Hematopoietic multipotent progenitor cell treated with erythropoietin and hydrocortisone succinate and interleukin-3 and kit ligand, for 17 days (in vitro differentiated cells): ENCODE results near the gene CLDN12.

Experiments used
- DNase-seq: peaks from one replicate; pipeline ENCODE4 v3.0.0-alpha.2; 2015; ENCODE audit warnings: low spot score

CLDN12 gene

DNA sequence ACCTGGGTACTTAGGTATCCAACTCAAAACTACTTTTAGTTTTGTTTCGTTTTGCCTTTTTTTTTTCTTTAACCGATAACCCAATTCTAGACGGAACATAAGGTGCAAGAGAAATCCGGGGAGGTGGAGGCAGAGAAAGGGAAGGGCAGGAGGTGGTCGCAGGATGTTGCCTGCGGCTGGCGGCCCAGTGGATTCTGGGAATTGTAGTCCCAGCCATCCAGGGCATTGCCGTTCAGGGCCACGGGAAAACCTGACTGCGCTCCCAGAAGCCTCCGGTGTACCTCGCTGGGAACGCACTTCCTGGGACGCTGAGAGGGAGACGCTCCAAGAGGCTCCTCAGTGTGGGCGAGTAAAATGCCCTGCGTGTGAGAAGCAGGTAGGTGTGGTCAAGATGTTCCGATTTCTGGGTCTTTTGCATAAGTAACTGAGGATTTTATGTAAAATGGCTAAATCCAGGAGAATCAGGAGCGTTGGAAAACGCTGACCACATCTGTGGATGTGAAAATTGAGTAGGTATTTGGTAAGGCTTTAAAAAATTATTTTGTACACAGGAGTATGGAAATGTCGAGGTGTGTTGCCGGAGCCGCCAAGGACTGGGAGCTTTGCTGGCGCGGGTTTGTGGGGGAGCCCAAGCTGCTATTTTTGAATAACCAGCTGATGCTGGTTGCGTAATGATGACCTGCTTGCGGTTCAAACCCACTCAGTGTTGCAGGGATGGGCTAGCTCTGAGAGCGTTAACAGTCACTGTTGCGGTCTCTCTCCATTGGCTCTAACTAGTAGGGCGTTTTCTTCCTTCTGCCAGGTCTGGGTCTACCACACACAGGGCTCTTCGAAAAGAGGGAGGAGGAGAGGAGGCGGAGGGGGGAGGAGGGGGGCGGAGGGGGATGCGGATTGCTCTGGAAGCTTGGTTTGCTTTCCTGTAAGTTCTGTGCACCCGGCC, at the start of gene CLDN12:
Gene CLDN12 (plus strand): TSS at position 288 of the 940 bp plus-strand sequence. CDS start 9,216 bp downstream, outside the sequence.
- DNase-seq, result no peak

- no peak for DNase-seq
Measured at GRCh38 chr7:90383422-90383821, 19.8 kb upstream of the CLDN12 start.

DNA sequence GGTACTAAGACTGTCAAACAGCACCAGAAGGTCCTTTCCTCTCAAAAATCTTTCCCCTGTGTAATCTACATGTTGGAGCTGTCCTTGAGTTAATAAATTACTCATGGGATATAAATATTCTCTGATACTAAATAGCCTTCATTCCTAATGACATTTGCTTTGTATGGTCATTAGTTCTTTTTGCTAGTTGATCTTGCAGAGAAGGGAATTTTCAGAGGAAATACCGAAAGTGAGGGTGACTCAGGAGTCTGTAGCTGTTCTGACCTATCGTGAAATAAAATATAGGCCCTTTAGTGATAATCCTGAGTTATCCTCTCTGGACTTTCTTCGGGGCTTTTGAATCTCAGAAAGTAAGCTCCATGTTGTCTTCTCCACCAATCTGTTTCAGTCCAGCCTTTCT, 19.4 kb upstream of the CLDN12 start:
- DNase-seq, result no peak

DNA sequence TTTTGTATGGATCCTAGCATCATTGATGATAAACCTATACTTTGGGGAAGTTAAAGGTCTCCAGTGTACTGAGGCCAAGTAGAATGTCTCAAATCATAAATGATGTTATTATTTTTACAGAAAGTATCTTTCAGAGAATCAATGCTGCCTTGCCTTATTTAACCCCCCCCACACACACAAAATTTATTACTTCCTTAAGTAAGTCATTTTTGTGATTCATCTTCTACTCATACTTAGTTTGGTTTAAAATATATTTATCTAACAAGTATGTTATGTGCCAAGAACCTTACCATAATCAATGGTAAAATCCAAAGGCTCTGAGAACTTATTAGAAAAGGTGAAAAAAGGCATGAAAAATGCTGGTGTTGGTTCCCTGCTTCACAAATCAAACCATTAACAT, 18.8 kb upstream of the CLDN12 start:
- DNase-seq, result no peak

DNA sequence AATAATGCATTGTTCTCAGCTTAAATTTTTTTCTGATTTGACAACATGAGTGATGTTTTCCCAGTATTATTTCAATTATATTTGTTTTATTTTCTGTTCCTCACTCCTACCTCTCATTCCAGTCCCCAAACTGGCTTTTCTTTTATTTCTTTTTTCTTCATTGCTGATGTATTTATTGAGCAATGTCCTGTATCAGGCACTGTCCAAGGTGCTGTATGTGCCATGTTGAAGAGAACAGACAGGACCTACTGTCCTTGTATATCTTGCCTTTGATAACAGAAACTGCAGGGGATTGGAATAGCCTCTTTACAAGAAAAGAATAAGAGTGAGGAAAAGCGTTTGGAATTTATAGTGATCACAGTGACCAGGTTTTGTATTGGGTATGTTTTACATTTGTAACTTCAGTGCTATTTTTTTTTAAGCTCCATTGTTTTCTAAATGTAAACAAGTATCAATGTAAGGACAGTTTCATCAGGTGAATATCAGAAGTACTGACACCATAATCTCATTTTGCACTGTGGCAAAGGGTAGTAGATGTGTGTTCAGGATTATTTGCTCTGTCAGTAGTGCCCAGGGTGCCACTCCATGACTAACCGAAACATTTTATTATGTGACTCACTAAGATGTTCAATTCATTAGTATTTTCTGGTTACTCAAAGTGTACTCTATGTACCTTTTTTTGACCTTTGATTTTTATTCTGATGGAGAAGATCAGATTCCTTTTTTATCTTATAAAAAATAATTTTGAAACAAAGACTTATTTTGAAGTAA, 15.6 kb upstream of the CLDN12 start:
- DNase-seq, result no peak

- no peak for DNase-seq
Measured at GRCh38 chr7:90390926-90391325, 12.3 kb upstream of the CLDN12 start.

GRCh38 chr7:90391488-90391887, 11.8 kb upstream of the CLDN12 start:
- DNase-seq, result no peak

DNA sequence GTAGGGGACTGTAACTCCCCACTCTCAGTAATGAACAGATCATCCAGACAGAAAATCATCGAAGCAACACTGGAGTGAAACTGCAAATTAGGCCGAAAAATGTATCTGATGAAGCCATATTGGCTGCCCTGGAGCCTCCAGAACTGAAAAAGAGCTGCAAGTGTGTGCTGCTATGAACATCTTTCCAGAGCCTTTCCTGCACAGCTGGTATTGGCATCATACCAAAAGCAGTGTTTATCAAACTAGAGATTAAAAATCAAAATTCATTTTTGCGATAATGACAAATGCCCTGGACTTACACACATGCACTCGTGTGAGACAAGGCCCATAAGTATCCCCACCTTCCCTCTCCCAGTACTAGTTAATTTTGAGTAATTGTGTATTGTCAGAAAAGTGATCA, 6.8 kb upstream of the CLDN12 start:
- DNase-seq, result no peak

DNA sequence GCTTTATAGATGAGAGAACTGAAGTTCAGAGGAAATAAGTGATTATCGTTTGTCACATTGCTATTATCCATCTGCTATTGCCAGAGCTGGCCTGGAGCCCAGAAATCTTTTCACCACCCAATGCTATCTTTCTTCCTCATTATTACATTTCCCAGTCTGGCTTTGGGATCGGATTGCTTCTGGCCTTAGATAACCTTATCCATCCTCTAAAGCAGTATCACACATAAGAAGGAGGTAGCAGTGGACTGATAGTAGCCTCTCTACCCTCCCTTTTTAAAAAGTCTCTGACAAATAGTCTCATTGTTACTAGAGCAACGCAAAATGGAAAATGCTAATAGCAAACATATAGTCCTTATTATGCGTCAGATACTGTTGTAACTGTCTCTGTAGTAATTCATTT, 1.3 kb upstream of the CLDN12 start:
- DNase-seq, result no peak

DNA sequence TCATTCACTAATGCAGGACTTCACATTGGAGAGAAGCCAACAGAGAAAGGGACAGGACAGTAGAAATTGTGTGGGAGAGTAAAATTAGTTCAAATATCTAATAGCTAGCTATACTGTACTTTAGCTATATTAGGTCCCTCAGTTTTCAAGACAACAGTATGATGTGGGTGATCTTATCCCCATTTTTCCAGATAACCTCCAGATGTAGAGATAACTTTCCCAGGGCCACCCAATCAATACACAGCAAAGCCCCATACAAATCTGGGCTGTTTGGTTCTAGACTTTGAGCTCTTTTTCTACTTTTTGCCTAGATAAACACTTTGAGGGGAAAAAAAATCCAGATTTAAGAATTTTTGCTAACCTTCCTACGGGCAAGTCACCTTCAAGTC, 482 bp upstream of the CLDN12 start:
- no peak for DNase-seq

GRCh38 chr7:90404777-90405176, 1.5 kb downstream of the CLDN12 start:
- no peak for DNase-seq

DNA sequence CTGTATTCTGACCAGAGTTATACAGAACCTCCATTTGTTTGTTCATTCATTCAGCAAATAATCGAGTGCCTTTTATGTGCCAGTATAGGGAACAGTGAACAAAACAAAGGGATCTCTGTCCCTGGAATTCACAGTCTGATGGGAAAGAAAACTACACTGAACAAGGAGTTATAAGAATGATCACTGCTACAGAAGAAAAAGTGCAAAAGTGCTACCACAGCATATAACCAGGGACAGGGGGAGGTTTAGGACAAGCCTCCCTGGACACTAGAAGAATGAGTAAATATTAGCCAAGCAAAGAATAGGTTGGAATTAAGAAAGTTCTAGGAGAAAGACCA, 4.2 kb downstream of the CLDN12 start:
- DNase-seq, result no peak

GRCh38 chr7:90408142-90408541, 4.9 kb downstream of the CLDN12 start:
- DNase-seq, result no peak

- DNase-seq, result no peak
Measured at GRCh38 chr7:90409667-90410066, 6.4 kb downstream of the CLDN12 start.

DNA sequence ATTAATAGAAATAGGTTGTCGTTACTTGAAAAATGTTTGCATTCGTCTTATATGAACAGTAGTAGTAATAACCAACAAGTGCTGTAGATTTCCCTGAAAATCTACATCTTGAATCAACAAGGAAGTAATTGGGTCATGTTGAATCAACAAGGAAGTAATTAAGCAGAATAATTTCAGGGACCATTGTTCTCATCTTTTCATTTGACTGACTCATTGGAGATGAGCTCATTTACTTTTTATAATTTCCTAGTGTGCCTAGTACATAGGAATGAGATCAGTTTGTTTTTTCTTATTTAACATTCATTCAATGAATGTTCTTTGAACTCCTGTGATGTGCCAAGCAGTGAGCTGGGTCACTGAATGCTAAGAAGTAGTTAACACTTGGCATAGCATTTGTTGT, 8.2 kb downstream of the CLDN12 start:
- DNase-seq, result no peak

DNA sequence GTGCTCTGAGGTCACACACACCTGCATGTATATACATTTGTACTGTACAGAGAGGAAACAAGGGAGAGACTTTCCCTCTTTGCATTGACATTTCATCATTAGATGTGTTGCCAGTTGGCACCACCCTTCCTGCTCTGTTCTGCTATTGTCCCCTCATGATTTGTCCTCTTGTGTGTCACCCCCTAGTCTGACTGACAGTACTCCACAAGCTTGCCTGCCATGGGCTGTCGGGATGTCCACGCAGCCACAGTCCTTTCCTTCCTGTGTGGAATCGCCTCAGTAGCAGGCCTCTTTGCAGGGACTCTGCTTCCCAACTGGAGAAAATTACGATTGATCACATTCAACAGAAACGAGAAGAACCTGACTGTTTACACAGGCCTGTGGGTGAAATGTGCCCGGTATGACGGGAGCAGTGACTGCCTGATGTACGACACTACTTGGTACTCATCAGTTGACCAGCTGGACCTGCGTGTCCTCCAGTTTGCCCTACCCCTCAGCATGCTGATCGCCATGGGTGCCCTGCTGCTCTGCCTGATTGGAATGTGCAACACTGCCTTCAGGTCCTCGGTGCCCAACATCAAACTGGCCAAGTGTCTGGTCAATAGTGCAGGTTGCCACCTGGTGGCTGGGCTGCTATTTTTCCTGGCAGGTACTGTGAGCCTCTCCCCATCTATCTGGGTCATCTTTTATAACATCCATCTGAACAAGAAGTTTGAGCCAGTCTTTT, 9.4 kb downstream of the CLDN12 start:
- DNase-seq, result peak; percentile 8

- DNase-seq, result no peak
Measured at GRCh38 chr7:90413185-90413528, 9.9 kb downstream of the CLDN12 start.

DNA sequence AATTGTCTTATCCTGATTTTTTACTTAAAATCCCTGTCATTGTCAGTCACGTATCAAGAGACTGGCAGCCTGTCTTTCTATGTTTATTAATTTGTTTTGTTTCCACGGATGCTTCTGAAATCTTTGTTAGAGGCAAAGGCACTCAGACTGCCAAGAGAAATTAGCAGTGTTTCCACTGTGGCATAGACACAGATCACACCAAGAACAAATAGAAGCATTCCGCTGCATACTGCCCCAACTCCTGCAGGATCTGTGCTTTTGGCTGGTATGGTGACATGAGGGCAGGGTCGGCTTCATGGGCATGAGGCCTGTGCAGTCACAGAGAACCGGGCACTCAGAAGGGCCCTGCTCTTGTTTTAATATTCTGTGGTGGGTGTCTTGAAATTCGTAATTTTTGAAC, 18.4 kb downstream of the CLDN12 start:
- no peak for DNase-seq

DNA sequence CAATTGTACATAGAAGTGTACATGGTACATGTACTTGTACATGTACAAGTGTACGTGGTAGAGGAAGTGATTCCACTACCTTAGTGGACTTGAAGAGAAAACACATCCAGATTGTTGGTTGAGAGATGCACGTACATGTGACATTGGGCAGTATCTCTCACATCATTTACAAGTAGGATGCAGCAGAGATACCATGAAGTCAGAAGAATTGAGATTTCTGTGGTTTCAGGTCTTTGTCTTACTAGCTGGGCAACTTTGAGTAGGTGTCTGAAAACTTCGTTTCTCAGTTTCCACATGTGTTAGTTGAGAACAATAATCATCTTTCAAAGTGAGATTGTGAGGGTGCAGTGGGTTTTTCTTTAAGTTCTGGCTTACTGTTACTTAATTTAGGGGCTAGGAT, 21.5 kb downstream of the CLDN12 start:
- DNase-seq, result no peak

- no peak for DNase-seq
Measured at GRCh38 chr7:90425376-90425775, 22.1 kb downstream of the CLDN12 start.

- no peak for DNase-seq
Measured at GRCh38 chr7:90430614-90431460, 27.6 kb downstream of the CLDN12 start.

- DNase-seq, result no peak
Measured at GRCh38 chr7:90432752-90433151, 29.5 kb downstream of the CLDN12 start.
